ENCODE measurements around the gene STYXL2.

STYXL2 gene

GRCh38 chr1:167084757-167085156, 9.1 kb upstream of the STYXL2 start (continued):
- TF ChIP-seq PRDM10 (tag by site-specific recombination; IDR thresholded peaks at IDR 0.05) = no peak
- no peak for TF ChIP-seq ZNF350 (tag by site-specific recombination; IDR thresholded peaks at IDR 0.05)
- TF ChIP-seq AEBP2 (tag by site-specific recombination; IDR thresholded peaks at IDR 0.05; ENCODE audit: borderline replicate concordance) = no peak
- no peak for TF ChIP-seq PRDM6 (tag by site-specific recombination; IDR thresholded peaks at IDR 0.05)
- TF ChIP-seq SCRT1 (tag by site-specific recombination; IDR thresholded peaks at IDR 0.05; ENCODE audit: borderline replicate concordance) = no peak
- TF ChIP-seq ZNF654 (tag by site-specific recombination; IDR thresholded peaks at IDR 0.05; ENCODE audit: low read depth) = no peak
- no peak for TF ChIP-seq BCL11B (tag by site-specific recombination; IDR thresholded peaks at IDR 0.05; ENCODE audit: low read depth)
- TF ChIP-seq ZNF701 (tag by site-specific recombination; IDR thresholded peaks at IDR 0.05) = no peak
- TF ChIP-seq ZBTB1 (tag by site-specific recombination; IDR thresholded peaks at IDR 0.05) = no peak
- TF ChIP-seq HOXD13 (CRISPR knock-in tag; IDR thresholded peaks at IDR 0.05; ENCODE audit: borderline replicate concordance) = no peak

GRCh38 chr1:167086033-167086432, 7.8 kb upstream of the STYXL2 start:
- CTCF ChIA-PET = interaction anchor here (0.9 to 1.5 kb wide), 2 partner anchors 28 to 1162 kb away, joined by 4 read pairs; no protein-coding TSS in a partner anchor
- Histone ChIP-seq H3K27ac (ENCODE audit: extremely low read depth, low read depth, low read length) (no peak overlapping the region), H3K36me3 (ENCODE audit: control insufficient read depth in 2 of 2, insufficient read depth in 1 of 2, low read length in 2 of 2) (no peaks in the 10 kb centered on the region), H3K9me3 (ENCODE audit: control insufficient read depth, insufficient read depth, low read depth, low read length) (no peaks in the 10 kb centered on the region), H3K4me3 (ENCODE audit: low read depth, low read length) (no peak overlapping the region), H3K4me1 (ENCODE audit: control insufficient read depth, insufficient read depth, low read length) (no peaks in the 10 kb centered on the region)
- POLR2A ChIA-PET = no interaction called here
- TF ChIP-seq ZNF433 (tag by site-specific recombination; IDR thresholded peaks at IDR 0.05; ENCODE audit: low read depth) = no peak
- TF ChIP-seq ZNF391 (tag by site-specific recombination; IDR thresholded peaks at IDR 0.05; ENCODE audit: borderline replicate concordance, low read depth) = no peak
- TF ChIP-seq GLIS1 (tag by site-specific recombination; IDR thresholded peaks at IDR 0.05) = no peak
- no peak for TF ChIP-seq ZNF660 (tag by site-specific recombination; IDR thresholded peaks at IDR 0.05)

GRCh38 chr1:167086768-167087167, 7.1 kb upstream of the STYXL2 start:
- Histone ChIP-seq H3K36me3 (ENCODE audit: control insufficient read depth in 2 of 2, insufficient read depth in 1 of 2, low read length in 2 of 2) (no peaks in the 10 kb centered on the region), H3K27ac (ENCODE audit: extremely low read depth, low read depth, low read length) (no peak overlapping the region), H3K4me1 (ENCODE audit: control insufficient read depth, insufficient read depth, low read length) (no peaks in the 10 kb centered on the region), H3K4me3 (ENCODE audit: low read depth, low read length) (no peak overlapping the region), H3K9me3 (ENCODE audit: control insufficient read depth, insufficient read depth, low read depth, low read length) (no peaks in the 10 kb centered on the region)
- ChIA-PET POLR2A (no interaction called here), CTCF (interaction anchor here (0.7 to 0.9 kb wide), 3 partner anchors 27 to 1162 kb away, joined by 3 to 4 read pairs (median 4); no protein-coding TSS in a partner anchor)
- TF ChIP-seq ZBTB20 (tag by site-specific recombination; IDR thresholded peaks at IDR 0.05) (no peak), ZNF114 (tag by site-specific recombination; IDR thresholded peaks at IDR 0.05) (no peak), ZNF660 (tag by site-specific recombination; IDR thresholded peaks at IDR 0.05) (no peak), ZNF830 (tag by site-specific recombination; IDR thresholded peaks at IDR 0.05; ENCODE audit: low read depth) (no peak), SCRT2 (tag by site-specific recombination; IDR thresholded peaks at IDR 0.05) (no peak), ZNF658 (tag by site-specific recombination; IDR thresholded peaks at IDR 0.05) (no peak), ZSCAN4 (tag by site-specific recombination; IDR thresholded peaks at IDR 0.05) (no peak), ZNF530 (tag by site-specific recombination; IDR thresholded peaks at IDR 0.05; ENCODE audit: low read depth) (no peak), ZNF626 (tag by site-specific recombination; IDR thresholded peaks at IDR 0.05) (no peak), ZSCAN5A (tag by site-specific recombination; IDR thresholded peaks at IDR 0.05) (no peak), ZNF843 (tag by site-specific recombination; IDR thresholded peaks at IDR 0.05) (no peak), ZFP41 (tag by site-specific recombination; IDR thresholded peaks at IDR 0.05; ENCODE audit: borderline replicate concordance) (no peak)
